ENCODE data around the gene NUDT16L1.
"Not testable (repeated sequence)": the region's sequence is repeated elsewhere in the genome, so short reads cannot be mapped to it uniquely, and the experiment has no call there.

NUDT16L1 gene

DNA sequence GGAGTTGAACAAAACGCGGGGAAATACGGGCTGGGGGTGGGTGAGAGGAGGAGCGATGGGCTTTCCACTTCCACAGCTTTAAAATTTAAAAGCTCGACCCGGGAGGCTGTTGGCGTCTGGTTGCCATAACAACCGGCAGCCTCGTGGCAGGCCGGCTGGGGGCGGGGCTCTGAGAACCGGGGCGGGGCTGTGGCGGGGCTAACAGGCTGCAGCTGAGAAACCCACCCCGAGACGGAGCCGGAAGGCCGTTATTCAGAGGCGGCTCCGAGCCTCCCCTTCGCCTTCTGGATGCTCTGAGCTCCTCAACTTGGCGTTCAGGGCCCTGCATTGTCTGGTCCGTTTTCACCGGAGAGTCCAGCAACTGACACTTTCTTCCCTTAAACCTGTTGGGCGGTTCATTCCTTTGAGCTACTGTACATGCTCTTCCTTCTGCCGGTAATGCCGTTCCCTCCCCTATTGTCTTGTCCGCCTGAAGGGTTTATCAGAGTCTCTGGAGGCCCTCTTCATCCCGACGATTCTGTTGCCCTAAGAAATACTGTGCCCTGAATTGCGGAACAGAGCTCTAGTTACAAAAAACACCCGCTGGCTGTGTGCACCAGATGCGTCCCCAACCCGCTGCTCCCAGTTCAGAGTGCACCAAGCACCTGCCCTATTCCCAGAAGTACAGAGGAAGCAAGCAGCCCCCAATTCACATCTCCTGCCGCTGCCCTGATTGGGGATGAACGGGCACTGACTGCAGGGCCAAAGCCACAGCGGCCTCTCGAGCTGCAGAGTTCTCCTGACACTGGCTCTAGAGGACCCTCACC lies 41.6 kb downstream of the NUDT16L1 start:
- no peak overlapping the region for H4K8ac ChIP-seq (ENCODE audit: low read depth, low read length)
- no peak overlapping the region for H3K18ac ChIP-seq (ENCODE audit: low read length)
- no CpG with 5 or more reads among the region's 38 CpGs for WGBS (ENCODE audit: extremely low coverage, insufficient coverage, low lambda C conversion rate)
- no peak overlapping the region for H2BK120ac ChIP-seq (ENCODE audit: low read depth, low read length)
- H3K4ac ChIP-seq (ENCODE audit: low read depth, low read length): no peak overlapping the region
- no peaks in the 10 kb centered on the region for H3K27me3 ChIP-seq (ENCODE audit: insufficient read depth, low read length, poor library complexity)
- peak overlapping the region; percentile 71 for H3K4me3 ChIP-seq (ENCODE audit: low read length)
- H2AK5ac ChIP-seq (ENCODE audit: low read length): no peak overlapping the region
- no peak overlapping the region for H2BK15ac ChIP-seq (replicated peaks; ENCODE audit: low read depth)
- H3K27ac ChIP-seq (ENCODE audit: low read depth, low read length): peak overlapping the region; percentile 18
- peak overlapping the region; percentile 87 for H3K9ac ChIP-seq (ENCODE audit: low read length)
- H3K4me2 ChIP-seq (ENCODE audit: low read length): peak overlapping the region; percentile 98
- H3K4me1 ChIP-seq (ENCODE audit: control insufficient read depth, low read depth, low read length): no peaks in the 10 kb centered on the region
- peak; percentile 86 for DNase-seq
- peaks cover 9% of the 10 kb centered on the region for H3K79me2 ChIP-seq (ENCODE audit: control insufficient read depth, insufficient read depth, low read length)
- H4K5ac ChIP-seq (ENCODE audit: low read length): no peak overlapping the region
- peaks cover 6% of the 10 kb centered on the region for H3K79me1 ChIP-seq (ENCODE audit: low read length)
- peak overlapping the region; percentile 92 for H3K56ac ChIP-seq (ENCODE audit: low read length)
- H3K23ac ChIP-seq (ENCODE audit: low read length): no peak overlapping the region
- no peaks in the 10 kb centered on the region for H3K36me3 ChIP-seq (ENCODE audit: control insufficient read depth, insufficient read depth, low read length)
- no peak overlapping the region for H2BK5ac ChIP-seq (ENCODE audit: low read length)

DNA sequence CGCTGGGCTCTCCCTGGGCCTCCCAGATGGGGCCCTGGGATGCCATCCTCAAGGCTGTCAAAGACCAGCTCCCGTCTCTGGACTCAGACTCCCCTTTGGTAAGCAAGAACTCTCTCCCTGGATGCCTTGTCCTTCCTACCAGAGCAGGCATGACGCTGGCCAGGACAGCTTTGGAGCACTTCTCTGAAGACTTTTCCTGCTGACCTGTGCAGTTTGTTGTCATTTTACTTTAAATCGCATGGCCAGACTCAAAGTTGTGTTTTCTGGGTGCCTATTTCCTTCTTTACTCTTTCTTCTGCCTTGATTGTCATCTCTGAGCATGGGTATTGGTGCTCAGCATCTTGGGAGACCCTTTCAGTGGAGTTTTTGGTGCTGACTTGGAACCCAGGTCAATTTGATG lies 43.2 kb downstream of the NUDT16L1 start:
- Histone ChIP-seq H4K8ac (ENCODE audit: low read depth, low read length) (no peak overlapping the region), H2BK5ac (ENCODE audit: low read length) (no peak overlapping the region), H3K4me2 (ENCODE audit: low read length) (no peak overlapping the region), H2AK5ac (ENCODE audit: low read length) (no peak overlapping the region), H3K4me3 (ENCODE audit: low read length) (no peak overlapping the region), H4K5ac (ENCODE audit: low read length) (no peak overlapping the region), H3K56ac (ENCODE audit: low read length) (no peak overlapping the region), H2BK15ac (replicated peaks; ENCODE audit: low read depth) (no peak overlapping the region), H2BK120ac (ENCODE audit: low read depth, low read length) (no peak overlapping the region), H3K9ac (ENCODE audit: low read length) (no peak overlapping the region), H3K18ac (ENCODE audit: low read length) (no peak overlapping the region), H3K23ac (ENCODE audit: low read length) (no peak overlapping the region), H3K79me1 (ENCODE audit: low read length) (peaks cover 6% of the 10 kb centered on the region), H3K27ac (ENCODE audit: low read depth, low read length) (no peak overlapping the region), H3K4ac (ENCODE audit: low read depth, low read length) (no peak overlapping the region), H3K79me2 (ENCODE audit: control insufficient read depth, insufficient read depth, low read length) (peaks cover 9% of the 10 kb centered on the region), H3K4me1 (ENCODE audit: control insufficient read depth, low read depth, low read length) (no peaks in the 10 kb centered on the region), H3K27me3 (ENCODE audit: insufficient read depth, low read length, poor library complexity) (no peaks in the 10 kb centered on the region), H3K36me3 (ENCODE audit: control insufficient read depth, insufficient read depth, low read length) (no peaks in the 10 kb centered on the region)
- DNase-seq: no peak
- WGBS (ENCODE audit: extremely low coverage, insufficient coverage, low lambda C conversion rate): no CpG with 5 or more reads among the region's 4 CpGs

DNA sequence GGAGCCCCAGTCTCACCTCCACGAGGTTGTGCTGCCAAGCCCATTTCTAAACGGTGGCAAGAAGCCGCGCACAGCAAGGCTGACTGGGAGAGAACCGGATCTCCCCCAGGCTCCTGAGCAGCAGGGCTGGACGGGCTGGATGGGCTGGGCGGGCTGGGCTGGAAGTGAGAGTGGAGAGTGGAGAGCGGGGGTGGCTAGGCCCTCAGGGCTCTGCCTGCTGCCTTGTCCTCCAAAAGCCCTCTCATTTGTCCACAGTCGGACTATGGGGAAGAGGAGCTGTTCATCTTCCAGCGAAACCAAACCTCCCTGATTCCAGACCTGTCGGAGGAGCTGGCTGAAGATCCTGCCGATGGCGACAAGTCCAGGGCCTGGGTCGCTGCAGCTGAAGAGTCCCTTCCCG lies 44.2 kb downstream of the NUDT16L1 start:
- H4K5ac ChIP-seq (ENCODE audit: low read length): no peak overlapping the region
- WGBS (ENCODE audit: extremely low coverage, insufficient coverage, low lambda C conversion rate): no CpG with 5 or more reads among the region's 15 CpGs
- H2BK5ac ChIP-seq (ENCODE audit: low read length): no peak overlapping the region
- H3K79me2 ChIP-seq (ENCODE audit: control insufficient read depth, insufficient read depth, low read length): peaks cover 3% of the 10 kb centered on the region
- H3K79me1 ChIP-seq (ENCODE audit: low read length): no peaks in the 10 kb centered on the region
- H3K4me3 ChIP-seq (ENCODE audit: low read length): no peak overlapping the region
- H3K18ac ChIP-seq (ENCODE audit: low read length): no peak overlapping the region
- no peak for DNase-seq
- no peak overlapping the region for H3K4me2 ChIP-seq (ENCODE audit: low read length)
- H2AK5ac ChIP-seq (ENCODE audit: low read length): no peak overlapping the region
- H3K4me1 ChIP-seq (ENCODE audit: control insufficient read depth, low read depth, low read length): no peaks in the 10 kb centered on the region
- H4K8ac ChIP-seq (ENCODE audit: low read depth, low read length): no peak overlapping the region
- H3K27me3 ChIP-seq (ENCODE audit: insufficient read depth, low read length, poor library complexity): no peaks in the 10 kb centered on the region
- no peak overlapping the region for H3K9ac ChIP-seq (ENCODE audit: low read length)
- H3K27ac ChIP-seq (ENCODE audit: low read depth, low read length): no peak overlapping the region
- H3K4ac ChIP-seq (ENCODE audit: low read depth, low read length): no peak overlapping the region
- no peak overlapping the region for H2BK120ac ChIP-seq (ENCODE audit: low read depth, low read length)
- H3K23ac ChIP-seq (ENCODE audit: low read length): no peak overlapping the region
- H3K56ac ChIP-seq (ENCODE audit: low read length): no peak overlapping the region
- H3K36me3 ChIP-seq (ENCODE audit: control insufficient read depth, insufficient read depth, low read length): no peaks in the 10 kb centered on the region
- no peak overlapping the region for H2BK15ac ChIP-seq (replicated peaks; ENCODE audit: low read depth)

DNA sequence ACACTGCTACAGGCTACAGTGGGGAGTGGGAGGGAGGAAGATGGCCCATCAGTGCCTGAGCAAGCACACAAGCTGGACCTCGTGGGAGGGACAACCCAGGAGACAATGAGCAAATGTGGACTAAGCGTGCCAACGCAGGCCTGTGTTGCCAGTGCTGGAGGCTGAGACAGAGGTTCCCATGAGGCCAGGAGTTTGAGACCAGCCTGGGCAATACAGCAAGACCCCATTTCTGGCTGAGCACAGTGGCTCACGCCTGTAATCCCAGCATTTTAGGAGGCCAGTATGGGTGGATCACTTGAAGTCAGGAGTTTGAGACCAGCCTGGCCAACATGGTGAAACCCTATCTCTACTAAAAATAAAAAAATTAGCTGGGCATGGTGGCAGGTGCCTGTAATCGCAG lies 45.0 kb downstream of the NUDT16L1 start:
- not testable (repeated sequence) for H3K79me1 ChIP-seq (ENCODE audit: low read length); H3K9ac ChIP-seq (ENCODE audit: low read length); H3K79me2 ChIP-seq (ENCODE audit: control insufficient read depth, insufficient read depth, low read length); H3K4me3 ChIP-seq (ENCODE audit: low read length); H2BK15ac ChIP-seq (replicated peaks; ENCODE audit: low read depth); H2AK5ac ChIP-seq (ENCODE audit: low read length); H3K23ac ChIP-seq (ENCODE audit: low read length); H4K8ac ChIP-seq (ENCODE audit: low read depth, low read length); H4K5ac ChIP-seq (ENCODE audit: low read length); H3K27ac ChIP-seq (ENCODE audit: low read depth, low read length); H3K27me3 ChIP-seq (ENCODE audit: insufficient read depth, low read length, poor library complexity); H3K36me3 ChIP-seq (ENCODE audit: control insufficient read depth, insufficient read depth, low read length); H3K18ac ChIP-seq (ENCODE audit: low read length); H2BK120ac ChIP-seq (ENCODE audit: low read depth, low read length); H2BK5ac ChIP-seq (ENCODE audit: low read length); H3K4me1 ChIP-seq (ENCODE audit: control insufficient read depth, low read depth, low read length); DNase-seq; H3K4me2 ChIP-seq (ENCODE audit: low read length); H3K4ac ChIP-seq (ENCODE audit: low read depth, low read length)
- no CpG with 5 or more reads among the region's 5 CpGs for WGBS (ENCODE audit: extremely low coverage, insufficient coverage, low lambda C conversion rate)
- peak overlapping the region; percentile 15 for H3K56ac ChIP-seq (ENCODE audit: low read length)

DNA sequence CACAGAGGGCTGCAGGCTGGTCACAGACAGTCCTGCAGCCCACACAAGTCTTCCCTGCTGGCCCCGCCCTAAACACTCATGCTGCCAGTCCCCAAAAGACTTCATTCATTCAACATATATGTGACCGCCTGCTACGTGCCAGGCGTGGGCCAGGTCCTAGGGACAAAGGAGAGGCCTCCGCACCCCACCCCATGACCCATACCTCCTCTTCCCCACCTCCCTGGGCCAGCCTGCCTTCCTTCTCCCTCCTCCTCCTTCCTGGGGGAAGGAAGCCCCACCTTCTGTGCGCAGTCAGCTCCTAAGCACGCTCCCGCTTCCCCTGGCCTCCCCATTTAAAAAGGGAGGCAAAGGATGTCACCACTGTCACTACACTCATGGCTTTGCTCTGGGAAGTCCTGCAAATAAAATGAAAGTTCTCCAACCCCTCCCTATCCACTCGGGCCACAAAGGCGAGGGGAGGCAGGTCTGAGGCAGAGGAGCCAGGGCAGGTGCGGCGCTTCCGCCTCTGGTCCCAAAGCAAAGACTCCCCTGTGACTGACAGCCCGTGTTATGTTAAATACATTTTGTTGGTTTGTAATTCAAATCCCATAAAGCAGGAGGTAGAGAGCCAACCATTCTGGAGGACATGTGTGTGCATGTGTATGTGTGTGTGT lies 50.0 kb downstream of the NUDT16L1 start:
- Histone ChIP-seq H3K9ac (ENCODE audit: low read length) (no peak overlapping the region), H3K4me1 (ENCODE audit: control insufficient read depth, low read depth, low read length) (no peaks in the 10 kb centered on the region), H4K8ac (ENCODE audit: low read depth, low read length) (no peak overlapping the region), H3K27me3 (ENCODE audit: insufficient read depth, low read length, poor library complexity) (no peaks in the 10 kb centered on the region), H3K36me3 (ENCODE audit: control insufficient read depth, insufficient read depth, low read length) (no peaks in the 10 kb centered on the region), H3K4me3 (ENCODE audit: low read length) (no peak overlapping the region), H3K18ac (ENCODE audit: low read length) (no peak overlapping the region), H3K56ac (ENCODE audit: low read length) (no peak overlapping the region), H3K79me1 (ENCODE audit: low read length) (no peaks in the 10 kb centered on the region), H2BK15ac (replicated peaks; ENCODE audit: low read depth) (no peak overlapping the region), H3K27ac (ENCODE audit: low read depth, low read length) (no peak overlapping the region), H2BK5ac (ENCODE audit: low read length) (no peak overlapping the region), H3K4ac (ENCODE audit: low read depth, low read length) (no peak overlapping the region), H3K4me2 (ENCODE audit: low read length) (no peak overlapping the region), H3K23ac (ENCODE audit: low read length) (no peak overlapping the region), H2AK5ac (ENCODE audit: low read length) (no peak overlapping the region), H4K5ac (ENCODE audit: low read length) (no peak overlapping the region), H2BK120ac (ENCODE audit: low read depth, low read length) (no peak overlapping the region), H3K79me2 (ENCODE audit: control insufficient read depth, insufficient read depth, low read length) (no peaks in the 10 kb centered on the region)
- WGBS (ENCODE audit: extremely low coverage, insufficient coverage, low lambda C conversion rate): no CpG with 5 or more reads among the region's 14 CpGs
- no peak for DNase-seq

All from mesendoderm (in vitro differentiated cells).